GM13977 (cell line): Measurements from ENCODE around the gene N4BP3.
A peak's percentile ranks its signal among the peaks of the same experiment; 100 is the strongest.

Source experiments
- DNase-seq: peaks from one replicate; pipeline ENCODE4 v3.0.0; 2012; ENCODE audit warnings: low spot score
- in situ Hi-C: fragments of 300-500 bp; cut with MboI; formaldehyde crosslinking; loops from one replicate; pipeline ENCODE4 v1.12.0; 2022; ENCODE audit warnings: low sequenced_read_pairs, low pct_unique_long_range_greater_than_20kb, mixed read lengths, inconsistent platforms; ENCODE audit not compliant: unreplicated experiment
- TF ChIP-seq, protein P1 (sequence below): IDR thresholded peaks from 2 replicates; pipeline ENCODE4 v1.5.1; 2012; ENCODE audit warnings: mild to moderate bottlenecking, control low read depth; ENCODE audit not compliant: insufficient read depth; ENCODE audit errors: extremely low read depth, missing control alignments

The N4BP3 gene

DNA sequence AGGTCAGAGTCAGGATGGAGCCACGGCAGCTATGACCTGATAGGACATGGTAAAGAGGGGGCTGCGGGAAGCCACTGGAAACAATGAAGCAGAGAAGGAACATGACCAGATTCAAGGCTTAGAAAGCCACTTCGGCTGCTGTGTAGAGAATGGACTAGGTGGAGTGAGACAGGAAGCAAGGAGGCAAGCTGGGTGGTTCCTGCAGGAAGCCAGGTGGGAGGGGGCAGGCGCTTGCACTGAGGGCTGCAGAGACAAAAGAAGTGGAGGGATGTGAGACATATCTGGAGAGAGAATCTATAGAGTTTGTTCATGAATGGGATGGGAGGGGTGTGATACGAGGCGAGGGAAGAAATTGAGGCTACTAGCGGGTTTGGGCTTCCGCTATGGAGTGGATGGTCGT, 19.0 kb upstream of the N4BP3 start:
- in situ Hi-C loops: no loop called here
- no peak for DNase-seq
- TF ChIP-seq, protein P1, sequence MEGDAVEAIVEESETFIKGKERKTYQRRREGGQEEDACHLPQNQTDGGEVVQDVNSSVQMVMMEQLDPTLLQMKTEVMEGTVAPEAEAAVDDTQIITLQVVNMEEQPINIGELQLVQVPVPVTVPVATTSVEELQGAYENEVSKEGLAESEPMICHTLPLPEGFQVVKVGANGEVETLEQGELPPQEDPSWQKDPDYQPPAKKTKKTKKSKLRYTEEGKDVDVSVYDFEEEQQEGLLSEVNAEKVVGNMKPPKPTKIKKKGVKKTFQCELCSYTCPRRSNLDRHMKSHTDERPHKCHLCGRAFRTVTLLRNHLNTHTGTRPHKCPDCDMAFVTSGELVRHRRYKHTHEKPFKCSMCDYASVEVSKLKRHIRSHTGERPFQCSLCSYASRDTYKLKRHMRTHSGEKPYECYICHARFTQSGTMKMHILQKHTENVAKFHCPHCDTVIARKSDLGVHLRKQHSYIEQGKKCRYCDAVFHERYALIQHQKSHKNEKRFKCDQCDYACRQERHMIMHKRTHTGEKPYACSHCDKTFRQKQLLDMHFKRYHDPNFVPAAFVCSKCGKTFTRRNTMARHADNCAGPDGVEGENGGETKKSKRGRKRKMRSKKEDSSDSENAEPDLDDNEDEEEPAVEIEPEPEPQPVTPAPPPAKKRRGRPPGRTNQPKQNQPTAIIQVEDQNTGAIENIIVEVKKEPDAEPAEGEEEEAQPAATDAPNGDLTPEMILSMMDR: no peak

GRCh38 chr5:178098685-178099084, 14.6 kb upstream of the N4BP3 start:
- in situ Hi-C loops: no loop called here
- no peak for DNase-seq
- TF ChIP-seq, protein P1: no peak

- TF ChIP-seq, protein P1: no peak
- in situ Hi-C loops: no loop called here
- no peak for DNase-seq
Measured at GRCh38 chr5:178103612-178104011, 9.7 kb upstream of the N4BP3 start.

DNA sequence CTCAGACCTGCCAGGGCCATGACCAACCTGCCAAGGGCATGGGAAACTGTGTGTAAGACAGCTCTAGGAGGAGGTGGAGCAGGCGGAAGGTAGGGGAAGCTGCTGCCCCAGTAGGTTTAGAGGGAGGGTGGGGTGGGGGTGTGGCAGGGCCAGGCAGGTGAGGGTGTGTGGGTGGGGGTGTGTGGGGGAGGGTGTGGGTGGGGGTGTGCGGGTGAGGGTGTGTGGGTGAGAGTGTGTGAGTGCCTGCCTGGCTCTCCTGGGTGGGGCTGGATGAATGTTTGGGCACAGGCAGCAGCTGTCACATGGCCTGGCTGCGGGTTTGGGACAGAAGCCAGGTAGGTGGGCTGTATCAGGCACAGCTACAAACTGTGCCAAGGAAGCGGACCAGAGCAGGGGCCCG, 8.8 kb upstream of the N4BP3 start:
- DNase-seq: no peak
- in situ Hi-C loops: no loop called here
- TF ChIP-seq, protein P1: no peak

- DNase-seq: no peak
- TF ChIP-seq, protein P1: no peak
- in situ Hi-C loops: no loop called here
Measured at GRCh38 chr5:178106086-178106485, 7.2 kb upstream of the N4BP3 start.

- DNase-seq: peak; percentile 50
- TF ChIP-seq, protein P1: no peak
- in situ Hi-C loops: no loop called here
Measured at GRCh38 chr5:178106556-178107239, 6.6 kb upstream of the N4BP3 start.

- no peak for DNase-seq
- in situ Hi-C loops: no loop called here
- TF ChIP-seq, protein P1: no peak
Measured at GRCh38 chr5:178107756-178108310, 5.5 kb upstream of the N4BP3 start.
